OCI-LY3 (cell line): Measurements from ENCODE around the gene CDON.

Experiments
- H2AFZ ChIP-seq: fragments of 200-600, 300-600 bp; shearing (Covaris generic); 2 replicates; pipeline ENCODE4 v1.6.0; 2014; ENCODE audit warnings: antibody characterized with exemption, low read depth, low read length
- H3K27ac ChIP-seq: fragments of 200-600, 300-600 bp; sonication (generic); 2 replicates; pipeline ENCODE4 v1.5.1; 2014; ENCODE audit warnings: mild to moderate bottlenecking, low read length, moderate library complexity, mixed read lengths
- H3K27me3 ChIP-seq: fragments of 200-600, 300-600 bp; sonication (generic); 2 replicates; pipeline ENCODE4 v1.6.1; 2014; ENCODE audit warnings: low read depth, low read length, mixed read lengths
- H3K36me3 ChIP-seq: fragments of 200-600, 300-600 bp; sonication (generic); replicated peaks from 2 replicates; pipeline ENCODE3; 2014; ENCODE audit warnings: low read depth, low read length, mixed read lengths
- H3K4me1 ChIP-seq: fragments of 300-600, 200-600 bp; sonication (generic); 2 replicates; pipeline ENCODE4 v1.6.1; 2014; ENCODE audit warnings: low read length, mixed read lengths
- H3K4me2 ChIP-seq: fragments of 200-600, 300-600 bp; sonication (generic); 2 replicates; pipeline ENCODE4 v1.6.1; 2014; ENCODE audit warnings: low read length, mixed read lengths
- H3K4me3 ChIP-seq: fragments of 300-600, 200-600 bp; sonication (generic); 2 replicates; pipeline ENCODE4 v1.5.1; 2014; ENCODE audit warnings: antibody characterized with exemption, mild to moderate bottlenecking, low read length, moderate library complexity
- H3K79me2 ChIP-seq: fragments of 300-600, 200-600 bp; shearing (Covaris generic); 2 replicates; pipeline ENCODE4 v1.6.1; 2014; ENCODE audit warnings: mild to moderate bottlenecking, low read length, mixed read lengths
- H3K9ac ChIP-seq: fragments of 300-600, 200-600 bp; shearing (Covaris generic); 2 replicates; pipeline ENCODE4 v1.6.0; 2014; ENCODE audit warnings: mild to moderate bottlenecking, low read length, moderate library complexity
- H3K9me3 ChIP-seq: fragments of 200-600, 300-600 bp; shearing (Covaris generic); 2 replicates; pipeline ENCODE4 v1.6.1; 2014; ENCODE audit warnings: low read length, mixed read lengths; ENCODE audit not compliant: insufficient read depth
- H4K20me1 ChIP-seq: fragments of 200-600, 300-600 bp; sonication (generic); 2 replicates; pipeline ENCODE4 v1.6.1; 2016; ENCODE audit warnings: low read length, mixed read lengths; ENCODE audit not compliant: insufficient read depth
- CTCF ChIP-seq: fragments of 200-600, 300-600 bp; sonication (generic); IDR thresholded peaks from 2 replicates; pipeline ENCODE4 v1.5.1; 2014; ENCODE audit warnings: antibody characterized with exemption, low read length, low read depth
- EZH2phosphoT487 ChIP-seq: fragments of 200-600 bp; shearing (Covaris generic); IDR thresholded peaks from 2 replicates; pipeline ENCODE4 v1.6.1; 2018; ENCODE audit warnings: antibody characterized with exemption, mixed run types, low read depth

CDON gene

DNA sequence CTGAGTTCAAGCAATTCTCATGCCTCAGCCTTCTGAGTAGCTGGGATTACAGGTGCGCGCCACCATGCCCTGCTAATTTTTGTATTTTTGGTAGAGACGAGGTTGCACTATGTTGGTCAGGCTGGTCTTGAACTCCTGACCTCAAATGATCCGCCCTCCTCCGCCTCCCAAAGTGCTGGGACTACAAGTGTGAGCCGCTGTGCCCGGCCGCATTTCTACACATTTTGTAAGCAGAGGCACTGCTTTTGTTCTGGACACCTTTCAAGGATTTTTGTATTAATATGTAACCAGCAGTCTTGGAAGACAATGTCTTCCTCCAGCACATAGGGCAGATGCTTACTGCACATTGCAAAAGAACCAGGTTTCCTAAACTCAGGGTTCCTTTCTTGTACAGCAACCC, 128.2 kb downstream of the CDON start:
- Histone ChIP-seq H3K4me3 (no peak overlapping the region), H4K20me1 (no peaks in the 10 kb centered on the region), H3K4me2 (no peak overlapping the region), H3K9ac (no peak overlapping the region), H3K9me3 (no peaks in the 10 kb centered on the region), H3K27me3 (peaks cover 13% of the 10 kb centered on the region), H3K27ac (no peak overlapping the region), H3K36me3 (no peaks in the 10 kb centered on the region), H3K79me2 (no peaks in the 10 kb centered on the region), H2AFZ (no peak overlapping the region), H3K4me1 (peaks cover 3% of the 10 kb centered on the region)
- TF ChIP-seq CTCF (no peak), EZH2phosphoT487 (no peak)

GRCh38 chr11:125933030-125933813, 129.4 kb downstream of the CDON start:
- Histone ChIP-seq H3K4me1 (peaks cover 3% of the 10 kb centered on the region), H4K20me1 (no peaks in the 10 kb centered on the region), H3K4me2 (no peak overlapping the region), H3K27ac (no peak overlapping the region), H2AFZ (no peak overlapping the region), H3K9me3 (no peaks in the 10 kb centered on the region), H3K9ac (no peak overlapping the region), H3K36me3 (no peaks in the 10 kb centered on the region), H3K79me2 (no peaks in the 10 kb centered on the region), H3K27me3 (peaks cover 24% of the 10 kb centered on the region), H3K4me3 (no peak overlapping the region)
- TF ChIP-seq CTCF (no peak), EZH2phosphoT487 (no peak)

GRCh38 chr11:125932301-125932700, 130.4 kb downstream of the CDON start:
- H3K4me3 ChIP-seq = no peak overlapping the region
- H3K9ac ChIP-seq = no peak overlapping the region
- H3K4me2 ChIP-seq = no peak overlapping the region

GRCh38 chr11:125931668-125932067, 131.0 kb downstream of the CDON start:
- Histone ChIP-seq H3K4me3 (no peak overlapping the region), H3K4me1 (peaks cover 3% of the 10 kb centered on the region), H2AFZ (no peak overlapping the region), H3K36me3 (no peaks in the 10 kb centered on the region), H3K9me3 (no peaks in the 10 kb centered on the region), H4K20me1 (no peaks in the 10 kb centered on the region), H3K9ac (no peak overlapping the region), H3K4me2 (no peak overlapping the region), H3K27ac (no peak overlapping the region), H3K27me3 (peaks cover 33% of the 10 kb centered on the region), H3K79me2 (no peaks in the 10 kb centered on the region)
- TF ChIP-seq CTCF (no peak), EZH2phosphoT487 (no peak)

More at GRCh38 chr11:125932301-125932700, 130.4 kb downstream of the CDON start:
- H2AFZ ChIP-seq = no peak overlapping the region
- H3K9me3 ChIP-seq = no peaks in the 10 kb centered on the region
- H3K4me1 ChIP-seq = peaks cover 3% of the 10 kb centered on the region
- no peaks in the 10 kb centered on the region for H4K20me1 ChIP-seq
- no peaks in the 10 kb centered on the region for H3K79me2 ChIP-seq
- H3K27me3 ChIP-seq = peaks cover 28% of the 10 kb centered on the region
- H3K27ac ChIP-seq = no peak overlapping the region
- no peaks in the 10 kb centered on the region for H3K36me3 ChIP-seq
- TF ChIP-seq CTCF (no peak), EZH2phosphoT487 (no peak)
